ENCODE measurements around the gene MRPL58. TPM values are rescaled to one million over a fixed set of nuclear protein-coding genes. Genes with fewer than 3 reads are reported as not detected.
"Not testable (repeated sequence)": the region's sequence is repeated elsewhere in the genome, so short reads cannot be mapped to it uniquely, and the experiment has no call there.

MRPL58 gene
- total RNA-seq, 1 donor from 2014 or later = 26.8 TPM

GRCh38 chr17:75020331-75021110 lies 8.1 kb downstream of the MRPL58 start:
- H3K27ac Mint-ChIP-seq = no peak overlapping the region
- H3K4me1 Mint-ChIP-seq (ENCODE audit: low read depth) = no peaks in the 10 kb centered on the region
- TF ChIP-seq, protein P1, sequence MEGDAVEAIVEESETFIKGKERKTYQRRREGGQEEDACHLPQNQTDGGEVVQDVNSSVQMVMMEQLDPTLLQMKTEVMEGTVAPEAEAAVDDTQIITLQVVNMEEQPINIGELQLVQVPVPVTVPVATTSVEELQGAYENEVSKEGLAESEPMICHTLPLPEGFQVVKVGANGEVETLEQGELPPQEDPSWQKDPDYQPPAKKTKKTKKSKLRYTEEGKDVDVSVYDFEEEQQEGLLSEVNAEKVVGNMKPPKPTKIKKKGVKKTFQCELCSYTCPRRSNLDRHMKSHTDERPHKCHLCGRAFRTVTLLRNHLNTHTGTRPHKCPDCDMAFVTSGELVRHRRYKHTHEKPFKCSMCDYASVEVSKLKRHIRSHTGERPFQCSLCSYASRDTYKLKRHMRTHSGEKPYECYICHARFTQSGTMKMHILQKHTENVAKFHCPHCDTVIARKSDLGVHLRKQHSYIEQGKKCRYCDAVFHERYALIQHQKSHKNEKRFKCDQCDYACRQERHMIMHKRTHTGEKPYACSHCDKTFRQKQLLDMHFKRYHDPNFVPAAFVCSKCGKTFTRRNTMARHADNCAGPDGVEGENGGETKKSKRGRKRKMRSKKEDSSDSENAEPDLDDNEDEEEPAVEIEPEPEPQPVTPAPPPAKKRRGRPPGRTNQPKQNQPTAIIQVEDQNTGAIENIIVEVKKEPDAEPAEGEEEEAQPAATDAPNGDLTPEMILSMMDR (IDR thresholded peaks at IDR 0.05; ENCODE audit: unreplicated experiment) = no peak
- H3K36me3 Mint-ChIP-seq (ENCODE audit: insufficient read depth) = peaks cover 29% of the 10 kb centered on the region
- DNase-seq (ENCODE audit: low spot score, unreplicated experiment) = no peak
- H3K4me3 Mint-ChIP-seq (ENCODE audit: low read depth) = no peak overlapping the region
- H3K27me3 Mint-ChIP-seq = no peaks in the 10 kb centered on the region
- H3K9me3 Mint-ChIP-seq (ENCODE audit: low read depth) = peaks cover 3% of the 10 kb centered on the region

DNA sequence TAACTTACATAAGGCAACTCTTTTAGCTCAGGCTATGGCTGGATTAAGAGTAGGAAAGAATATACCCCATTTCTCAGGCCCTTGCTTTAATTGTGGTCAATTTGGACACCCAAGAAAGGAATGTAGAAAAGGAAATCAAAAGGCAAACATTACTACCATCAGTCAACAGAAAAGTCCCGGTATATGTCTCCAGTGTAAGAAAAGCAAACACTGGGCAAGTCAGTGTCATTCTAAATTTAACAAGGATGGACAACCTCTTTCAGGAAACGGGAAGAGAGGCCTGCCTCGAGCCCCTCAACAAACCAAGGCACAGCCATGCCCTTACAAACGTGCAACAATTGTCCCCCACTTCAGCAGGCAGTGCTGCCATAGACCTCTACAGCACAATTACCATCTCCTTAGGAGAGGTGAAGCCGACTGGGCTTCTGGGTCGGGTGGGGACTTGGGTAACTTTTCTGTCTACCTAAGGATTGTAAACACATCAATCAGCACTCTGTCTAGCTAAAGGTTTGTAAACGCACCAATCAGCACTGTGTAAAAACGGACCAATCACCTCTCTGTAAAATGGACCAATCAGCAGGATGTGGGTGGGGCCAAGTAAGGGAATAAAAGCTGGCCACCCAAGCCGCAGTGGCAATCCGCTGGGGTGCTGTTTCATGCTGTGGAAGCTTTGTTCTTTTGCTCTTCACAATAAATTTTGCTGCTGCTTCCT lies 12.4 kb downstream of the MRPL58 start:
- DNase-seq (ENCODE audit: low spot score, unreplicated experiment) = no peak
- Mint-ChIP-seq H3K27ac (no peak overlapping the region), H3K27me3 (no peaks in the 10 kb centered on the region), H3K4me1 (ENCODE audit: low read depth) (no peaks in the 10 kb centered on the region), H3K36me3 (ENCODE audit: insufficient read depth) (peaks cover 25% of the 10 kb centered on the region), H3K4me3 (ENCODE audit: low read depth) (no peak overlapping the region), H3K9me3 (ENCODE audit: low read depth) (peaks cover 18% of the 10 kb centered on the region)
- TF ChIP-seq, protein P1 (IDR thresholded peaks at IDR 0.05; ENCODE audit: unreplicated experiment) = no peak

- peaks cover 26% of the 10 kb centered on the region for H3K36me3 Mint-ChIP-seq (ENCODE audit: insufficient read depth)
- H3K27me3 Mint-ChIP-seq; DNase-seq (ENCODE audit: low spot score, unreplicated experiment); H3K27ac Mint-ChIP-seq; H3K4me3 Mint-ChIP-seq (ENCODE audit: low read depth); H3K4me1 Mint-ChIP-seq (ENCODE audit: low read depth): not testable (repeated sequence)
- peaks cover 21% of the 10 kb centered on the region for H3K9me3 Mint-ChIP-seq (ENCODE audit: low read depth)
Observed at GRCh38 chr17:75025398-75025734, 12.9 kb downstream of the MRPL58 start.

GRCh38 chr17:75026650-75027049 lies 14.2 kb downstream of the MRPL58 start:
- not testable (repeated sequence) for H3K27me3 Mint-ChIP-seq; H3K27ac Mint-ChIP-seq; DNase-seq (ENCODE audit: low spot score, unreplicated experiment); H3K4me3 Mint-ChIP-seq (ENCODE audit: low read depth); H3K4me1 Mint-ChIP-seq (ENCODE audit: low read depth)
- Mint-ChIP-seq H3K9me3 (ENCODE audit: low read depth) (peaks cover 23% of the 10 kb centered on the region), H3K36me3 (ENCODE audit: insufficient read depth) (peaks cover 19% of the 10 kb centered on the region)

DNA sequence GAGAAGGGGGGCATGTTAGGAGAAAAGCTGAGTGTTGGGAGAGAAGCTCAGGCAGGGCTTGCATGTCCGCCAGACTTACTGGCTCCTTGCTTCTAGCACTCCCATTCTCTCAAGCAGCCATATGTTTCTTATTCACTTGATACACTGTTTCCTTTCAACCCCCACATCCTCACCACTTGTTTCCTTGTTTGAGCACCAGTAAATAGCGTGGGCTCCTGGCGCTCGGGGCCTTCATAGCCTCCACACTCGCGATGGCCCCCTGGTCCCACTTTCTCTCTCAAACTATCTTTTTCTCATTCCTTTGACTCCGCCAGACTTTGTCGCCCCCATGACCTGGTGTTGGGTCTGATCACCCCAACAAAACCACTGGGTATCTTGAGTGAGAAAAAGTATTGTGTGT lies 17.7 kb downstream of the MRPL58 start:
- TF ChIP-seq, protein P1 (IDR thresholded peaks at IDR 0.05; ENCODE audit: unreplicated experiment) = no peak
- Mint-ChIP-seq H3K4me3 (ENCODE audit: low read depth) (no peak overlapping the region), H3K36me3 (ENCODE audit: insufficient read depth) (peaks cover 9% of the 10 kb centered on the region), H3K9me3 (ENCODE audit: low read depth) (peaks cover 23% of the 10 kb centered on the region), H3K4me1 (ENCODE audit: low read depth) (peaks cover 2% of the 10 kb centered on the region), H3K27ac (no peak overlapping the region), H3K27me3 (peaks cover 16% of the 10 kb centered on the region)
- no peak for DNase-seq (ENCODE audit: low spot score, unreplicated experiment)

DNA sequence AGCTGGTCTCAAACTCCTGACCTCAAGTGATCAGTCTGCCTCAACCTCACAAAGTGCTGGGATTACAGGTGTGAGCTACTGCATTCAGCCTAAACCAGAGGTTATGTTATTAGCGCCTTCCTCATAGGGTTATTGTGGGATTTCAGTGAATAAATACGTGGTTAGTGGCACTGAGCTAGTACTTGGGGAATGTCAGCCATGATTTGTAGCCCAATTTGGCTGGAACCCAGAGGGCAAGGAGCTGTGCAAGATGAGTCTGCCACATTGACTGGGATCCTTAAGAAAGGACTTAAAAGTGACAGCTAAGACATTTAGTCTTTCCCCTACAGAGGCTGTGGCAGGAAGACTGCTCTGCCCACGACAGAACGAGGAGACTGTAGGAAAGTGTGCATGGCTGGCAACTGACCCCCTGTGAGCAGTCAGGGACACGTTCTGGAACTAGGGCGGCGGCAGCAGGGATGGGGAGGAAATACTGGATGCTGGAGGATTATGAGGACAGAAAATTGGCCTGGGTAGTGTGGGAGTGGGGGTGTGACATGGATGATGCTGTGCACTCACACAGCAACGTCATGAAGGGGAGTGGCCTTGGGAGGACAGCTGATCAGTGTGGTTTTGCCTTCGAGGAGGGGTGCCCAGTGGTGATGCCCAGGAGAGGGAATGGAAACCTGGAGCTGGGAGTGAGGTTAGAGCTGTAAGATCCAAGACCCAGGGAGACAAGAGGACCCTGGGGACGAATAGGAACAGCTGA lies 19.7 kb downstream of the MRPL58 start:
- Mint-ChIP-seq H3K27me3 (peaks cover 16% of the 10 kb centered on the region), H3K4me1 (ENCODE audit: low read depth) (peaks cover 2% of the 10 kb centered on the region), H3K9me3 (ENCODE audit: low read depth) (peaks cover 13% of the 10 kb centered on the region), H3K36me3 (ENCODE audit: insufficient read depth) (peaks cover 2% of the 10 kb centered on the region), H3K27ac (no peak overlapping the region), H3K4me3 (ENCODE audit: low read depth) (peak overlapping the region; percentile 57)
- no peak for DNase-seq (ENCODE audit: low spot score, unreplicated experiment)
- TF ChIP-seq, protein P1 (IDR thresholded peaks at IDR 0.05; ENCODE audit: unreplicated experiment) = no peak
